WTC11 (cell line): ENCODE data around the gene CDK8.

Source experiments
- ATF2 ChIP-seq: sonication (generic); formaldehyde crosslinking; IDR thresholded peaks from 2 replicates; pipeline ENCODE4 v1.8.1; 2022; ENCODE audit warnings: low read depth, missing genetic modification reagents, borderline replicate concordance
- MYBL2 ChIP-seq: sonication (generic); formaldehyde crosslinking; IDR thresholded peaks from 2 replicates; pipeline ENCODE4 v1.8.1; 2023; ENCODE audit warnings: mild to moderate bottlenecking, moderate library complexity, missing genetic modification reagents
- ZNF138 ChIP-seq: sonication (generic); formaldehyde crosslinking; conservative IDR thresholded peaks from 2 replicates; pipeline ENCODE4 v1.8.1; 2022; ENCODE audit warnings: mild to moderate bottlenecking, moderate library complexity, missing genetic modification reagents
- TF ChIP-seq, protein P1 (sequence below): fragments of 200-600 bp; IDR thresholded peaks from 2 replicates; pipeline ENCODE4 v1.8.0; 2022; ENCODE audit warnings: antibody characterized with exemption
- TF ChIP-seq, protein P2 (sequence below): sonication (generic); formaldehyde crosslinking; IDR thresholded peaks from 2 replicates; pipeline ENCODE4 v1.8.0; 2022; ENCODE audit warnings: mild to moderate bottlenecking, missing genetic modification reagents

DNA sequence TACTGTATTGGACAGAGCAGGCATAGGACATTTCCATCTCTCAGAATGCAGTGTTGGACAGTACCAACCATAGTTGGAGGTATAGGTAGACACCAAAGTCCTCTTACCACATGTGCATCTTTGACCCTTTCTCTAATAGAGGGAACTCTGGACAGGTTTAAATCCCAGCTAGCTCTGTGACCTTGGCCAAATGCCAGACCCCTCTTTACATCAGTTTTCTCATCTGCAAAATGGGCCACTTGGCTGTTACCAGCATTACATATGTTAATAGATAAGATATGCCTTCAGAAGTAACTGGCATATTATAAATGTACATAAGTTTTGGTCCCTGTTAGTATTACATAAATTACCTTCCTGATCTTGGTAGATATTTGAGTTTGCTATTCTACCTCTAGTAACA, 54.3 kb downstream of the CDK8 start:
- TF ChIP-seq MYBL2 (CRISPR knock-in tag), result no peak
- TF ChIP-seq ATF2 (CRISPR knock-in tag), result no peak
- TF ChIP-seq, protein P1, sequence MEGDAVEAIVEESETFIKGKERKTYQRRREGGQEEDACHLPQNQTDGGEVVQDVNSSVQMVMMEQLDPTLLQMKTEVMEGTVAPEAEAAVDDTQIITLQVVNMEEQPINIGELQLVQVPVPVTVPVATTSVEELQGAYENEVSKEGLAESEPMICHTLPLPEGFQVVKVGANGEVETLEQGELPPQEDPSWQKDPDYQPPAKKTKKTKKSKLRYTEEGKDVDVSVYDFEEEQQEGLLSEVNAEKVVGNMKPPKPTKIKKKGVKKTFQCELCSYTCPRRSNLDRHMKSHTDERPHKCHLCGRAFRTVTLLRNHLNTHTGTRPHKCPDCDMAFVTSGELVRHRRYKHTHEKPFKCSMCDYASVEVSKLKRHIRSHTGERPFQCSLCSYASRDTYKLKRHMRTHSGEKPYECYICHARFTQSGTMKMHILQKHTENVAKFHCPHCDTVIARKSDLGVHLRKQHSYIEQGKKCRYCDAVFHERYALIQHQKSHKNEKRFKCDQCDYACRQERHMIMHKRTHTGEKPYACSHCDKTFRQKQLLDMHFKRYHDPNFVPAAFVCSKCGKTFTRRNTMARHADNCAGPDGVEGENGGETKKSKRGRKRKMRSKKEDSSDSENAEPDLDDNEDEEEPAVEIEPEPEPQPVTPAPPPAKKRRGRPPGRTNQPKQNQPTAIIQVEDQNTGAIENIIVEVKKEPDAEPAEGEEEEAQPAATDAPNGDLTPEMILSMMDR, result no peak
- TF ChIP-seq, protein P2, sequence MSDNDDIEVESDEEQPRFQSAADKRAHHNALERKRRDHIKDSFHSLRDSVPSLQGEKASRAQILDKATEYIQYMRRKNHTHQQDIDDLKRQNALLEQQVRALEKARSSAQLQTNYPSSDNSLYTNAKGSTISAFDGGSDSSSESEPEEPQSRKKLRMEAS (CRISPR knock-in tag), result no peak
- no peak for TF ChIP-seq ZNF138 (CRISPR knock-in tag)
